ENCODE data around the gene HSPE1.

DNA sequence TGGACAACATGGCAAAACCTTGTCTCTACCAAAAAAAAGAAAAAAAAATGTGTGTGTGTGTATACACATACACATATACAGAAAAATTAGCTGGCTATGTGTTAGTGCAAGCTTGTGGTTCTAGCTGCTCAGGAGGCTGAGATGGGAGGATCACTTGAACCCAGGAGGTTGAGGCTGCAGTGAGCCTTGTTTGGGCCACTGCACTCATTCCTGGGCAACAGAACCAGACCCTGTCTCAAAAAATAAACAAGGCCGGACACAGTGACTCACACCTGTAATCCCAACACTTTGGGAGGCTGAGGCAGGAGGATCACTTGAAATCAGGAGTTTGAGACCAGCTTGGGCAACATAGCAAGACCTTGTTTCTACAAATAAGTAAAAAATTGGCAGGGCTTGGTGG, 44.8 kb upstream of the HSPE1 start:
- TF ChIP-seq, protein P1, sequence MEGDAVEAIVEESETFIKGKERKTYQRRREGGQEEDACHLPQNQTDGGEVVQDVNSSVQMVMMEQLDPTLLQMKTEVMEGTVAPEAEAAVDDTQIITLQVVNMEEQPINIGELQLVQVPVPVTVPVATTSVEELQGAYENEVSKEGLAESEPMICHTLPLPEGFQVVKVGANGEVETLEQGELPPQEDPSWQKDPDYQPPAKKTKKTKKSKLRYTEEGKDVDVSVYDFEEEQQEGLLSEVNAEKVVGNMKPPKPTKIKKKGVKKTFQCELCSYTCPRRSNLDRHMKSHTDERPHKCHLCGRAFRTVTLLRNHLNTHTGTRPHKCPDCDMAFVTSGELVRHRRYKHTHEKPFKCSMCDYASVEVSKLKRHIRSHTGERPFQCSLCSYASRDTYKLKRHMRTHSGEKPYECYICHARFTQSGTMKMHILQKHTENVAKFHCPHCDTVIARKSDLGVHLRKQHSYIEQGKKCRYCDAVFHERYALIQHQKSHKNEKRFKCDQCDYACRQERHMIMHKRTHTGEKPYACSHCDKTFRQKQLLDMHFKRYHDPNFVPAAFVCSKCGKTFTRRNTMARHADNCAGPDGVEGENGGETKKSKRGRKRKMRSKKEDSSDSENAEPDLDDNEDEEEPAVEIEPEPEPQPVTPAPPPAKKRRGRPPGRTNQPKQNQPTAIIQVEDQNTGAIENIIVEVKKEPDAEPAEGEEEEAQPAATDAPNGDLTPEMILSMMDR (IDR thresholded peaks at IDR 0.05): no peak
- TF ChIP-seq POLR2AphosphoS5 (IDR thresholded peaks at IDR 0.05) (no peak), POLR2A (IDR thresholded peaks at IDR 0.05) (no peak), EP300 (IDR thresholded peaks at IDR 0.05) (no peak)
